ENCODE results near the gene DNAH6.

The DNAH6 gene

GRCh38 chr2:84840306-84840705 lies 324.0 kb downstream of the DNAH6 start:
- FAIRE-seq, result no peak
- no peak for TF ChIP-seq TAF1 (IDR thresholded peaks at IDR 0.05; ENCODE audit: low read depth, low read length)
- TF ChIP-seq SPI1 (IDR thresholded peaks at IDR 0.05; ENCODE audit: low read depth, low read length), result no peak
- TF ChIP-seq POLR2AphosphoS5 (IDR thresholded peaks at IDR 0.05; ENCODE audit: low read depth, low read length), result no peak
- no peak for TF ChIP-seq POLR2A (IDR thresholded peaks at IDR 0.05; ENCODE audit: low read depth, low read length)
- no peak for TF ChIP-seq PAX5 (IDR thresholded peaks at IDR 0.05; ENCODE audit: insufficient read depth, low read length, severe bottlenecking)
- TF ChIP-seq POU2F2 (IDR thresholded peaks at IDR 0.05; ENCODE audit: low read depth, low read length), result no peak
- DNase-seq (ENCODE audit: insufficient read length, low spot score), result no peak

GRCh38 chr2:84841577-84841976 lies 325.3 kb downstream of the DNAH6 start:
- TF ChIP-seq POU2F2 (IDR thresholded peaks at IDR 0.05; ENCODE audit: low read depth, low read length) (no peak), TAF1 (IDR thresholded peaks at IDR 0.05; ENCODE audit: low read depth, low read length) (no peak), PAX5 (IDR thresholded peaks at IDR 0.05; ENCODE audit: insufficient read depth, low read length, severe bottlenecking) (no peak), POLR2AphosphoS5 (IDR thresholded peaks at IDR 0.05; ENCODE audit: low read depth, low read length) (no peak), POLR2A (IDR thresholded peaks at IDR 0.05; ENCODE audit: low read depth, low read length) (no peak), SPI1 (IDR thresholded peaks at IDR 0.05; ENCODE audit: low read depth, low read length) (no peak)
- DNase-seq (ENCODE audit: insufficient read length, low spot score) (no peak), FAIRE-seq (no peak)

GRCh38 chr2:84844141-84844540 lies 327.8 kb downstream of the DNAH6 start:
- FAIRE-seq (no peak), DNase-seq (ENCODE audit: insufficient read length, low spot score) (no peak)
- TF ChIP-seq TAF1 (IDR thresholded peaks at IDR 0.05; ENCODE audit: low read depth, low read length) (no peak), PAX5 (IDR thresholded peaks at IDR 0.05; ENCODE audit: insufficient read depth, low read length, severe bottlenecking) (no peak), POU2F2 (IDR thresholded peaks at IDR 0.05; ENCODE audit: low read depth, low read length) (no peak), POLR2AphosphoS5 (IDR thresholded peaks at IDR 0.05; ENCODE audit: low read depth, low read length) (no peak), POLR2A (IDR thresholded peaks at IDR 0.05; ENCODE audit: low read depth, low read length) (no peak), SPI1 (IDR thresholded peaks at IDR 0.05; ENCODE audit: low read depth, low read length) (no peak)

DNA sequence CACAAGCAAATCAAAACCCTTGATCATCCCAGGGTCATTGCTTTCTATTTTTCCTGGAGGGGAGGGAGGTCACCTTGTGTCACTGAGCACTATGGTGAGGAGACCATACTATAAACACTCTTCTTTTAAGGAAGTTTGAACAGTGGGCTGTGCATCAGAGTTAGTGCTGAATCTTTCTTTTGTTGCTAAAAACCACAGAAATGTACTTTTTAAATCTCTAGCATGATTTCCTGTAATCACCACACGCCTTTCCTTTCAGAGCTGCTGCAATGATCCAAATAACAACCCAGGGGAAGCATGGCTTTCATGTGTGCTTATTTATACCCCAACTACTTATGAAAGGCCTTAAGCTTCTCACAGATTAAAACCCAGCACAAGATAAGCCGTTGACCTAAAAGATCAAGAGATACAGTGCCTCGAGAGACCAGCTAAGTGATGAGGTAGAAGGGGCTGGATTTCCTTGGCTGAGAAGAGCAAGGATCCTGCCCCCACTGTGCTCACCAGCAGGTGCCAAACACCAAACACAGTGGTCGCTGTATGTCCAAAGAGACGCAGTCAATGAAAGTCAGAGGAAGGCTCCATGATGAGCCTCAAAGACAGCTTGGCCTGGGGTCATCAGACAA lies 329.9 kb downstream of the DNAH6 start:
- TF ChIP-seq PAX5 (IDR thresholded peaks at IDR 0.05; ENCODE audit: insufficient read depth, low read length, severe bottlenecking), result no peak
- no peak for TF ChIP-seq POU2F2 (IDR thresholded peaks at IDR 0.05; ENCODE audit: low read depth, low read length)
- TF ChIP-seq POLR2AphosphoS5 (IDR thresholded peaks at IDR 0.05; ENCODE audit: low read depth, low read length), result no peak
- no peak for TF ChIP-seq TAF1 (IDR thresholded peaks at IDR 0.05; ENCODE audit: low read depth, low read length)
- TF ChIP-seq POLR2A (IDR thresholded peaks at IDR 0.05; ENCODE audit: low read depth, low read length), result no peak
- TF ChIP-seq SPI1 (IDR thresholded peaks at IDR 0.05; ENCODE audit: low read depth, low read length), result no peak
- no peak for FAIRE-seq
- DNase-seq (ENCODE audit: insufficient read length, low spot score), result no peak

DNA sequence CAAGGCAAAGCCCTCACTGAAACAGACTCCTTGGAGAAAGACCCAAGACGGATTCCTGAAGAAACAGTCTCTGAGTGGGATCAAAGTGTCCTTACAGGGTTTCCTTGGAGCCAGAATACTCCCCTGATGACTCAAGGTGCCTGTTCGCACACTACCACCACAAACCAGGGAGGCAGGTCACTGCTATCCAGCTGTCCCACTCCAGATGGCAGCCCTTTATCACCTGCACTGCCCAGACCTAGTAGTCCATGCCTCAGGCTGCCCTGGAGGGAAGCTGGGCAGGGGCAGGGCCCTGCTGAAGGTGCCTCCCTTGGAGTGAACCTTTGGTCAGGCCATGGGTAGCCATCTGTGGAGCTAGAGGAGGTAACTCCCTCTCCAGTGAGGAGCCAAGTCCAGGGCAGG lies 330.4 kb downstream of the DNAH6 start:
- FAIRE-seq (no peak), DNase-seq (ENCODE audit: insufficient read length, low spot score) (no peak)
- TF ChIP-seq POU2F2 (IDR thresholded peaks at IDR 0.05; ENCODE audit: low read depth, low read length) (no peak), POLR2AphosphoS5 (IDR thresholded peaks at IDR 0.05; ENCODE audit: low read depth, low read length) (no peak), PAX5 (IDR thresholded peaks at IDR 0.05; ENCODE audit: insufficient read depth, low read length, severe bottlenecking) (no peak), SPI1 (IDR thresholded peaks at IDR 0.05; ENCODE audit: low read depth, low read length) (no peak), TAF1 (IDR thresholded peaks at IDR 0.05; ENCODE audit: low read depth, low read length) (no peak), POLR2A (IDR thresholded peaks at IDR 0.05; ENCODE audit: low read depth, low read length) (no peak)

DNA sequence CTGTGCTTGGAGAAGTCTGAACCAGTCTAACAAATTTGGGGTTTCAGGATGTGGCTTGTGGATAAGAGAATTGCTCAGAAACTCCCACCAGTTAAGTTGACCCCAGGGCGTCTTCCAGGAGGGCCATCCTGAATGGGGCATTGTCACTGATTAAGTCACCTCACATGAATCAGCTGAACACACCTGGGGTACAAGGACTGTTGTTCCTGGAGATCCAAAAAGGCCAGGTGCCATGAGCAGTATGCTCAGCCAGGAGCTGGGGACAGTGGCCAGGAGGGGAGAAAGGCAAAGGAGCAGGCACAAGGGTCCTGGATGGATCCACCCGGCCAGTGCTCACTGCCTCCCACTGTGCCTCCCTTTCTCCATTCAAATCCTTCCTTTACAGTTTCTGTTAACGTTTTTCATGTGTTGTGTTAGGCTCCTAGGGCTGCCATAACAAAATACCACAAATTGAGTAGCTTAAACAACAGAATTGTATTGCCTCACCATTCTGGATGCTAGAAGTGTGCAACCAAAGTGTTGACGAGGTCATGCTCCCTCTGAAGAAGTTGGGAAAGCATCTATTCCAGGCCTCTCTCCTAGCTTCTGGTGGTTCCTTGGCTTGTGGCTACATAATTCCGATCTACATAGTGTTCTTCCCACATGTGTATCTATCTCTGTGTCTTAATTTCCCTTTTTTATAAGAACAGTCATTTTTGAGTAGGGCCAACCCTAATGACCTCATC lies 331.2 kb downstream of the DNAH6 start:
- FAIRE-seq (no peak), DNase-seq (ENCODE audit: insufficient read length, low spot score) (no peak)
- TF ChIP-seq POLR2A (IDR thresholded peaks at IDR 0.05; ENCODE audit: low read depth, low read length) (no peak), SPI1 (IDR thresholded peaks at IDR 0.05; ENCODE audit: low read depth, low read length) (no peak), PAX5 (IDR thresholded peaks at IDR 0.05; ENCODE audit: insufficient read depth, low read length, severe bottlenecking) (no peak), TAF1 (IDR thresholded peaks at IDR 0.05; ENCODE audit: low read depth, low read length) (no peak), POU2F2 (IDR thresholded peaks at IDR 0.05; ENCODE audit: low read depth, low read length) (no peak), POLR2AphosphoS5 (IDR thresholded peaks at IDR 0.05; ENCODE audit: low read depth, low read length) (no peak)

DNA sequence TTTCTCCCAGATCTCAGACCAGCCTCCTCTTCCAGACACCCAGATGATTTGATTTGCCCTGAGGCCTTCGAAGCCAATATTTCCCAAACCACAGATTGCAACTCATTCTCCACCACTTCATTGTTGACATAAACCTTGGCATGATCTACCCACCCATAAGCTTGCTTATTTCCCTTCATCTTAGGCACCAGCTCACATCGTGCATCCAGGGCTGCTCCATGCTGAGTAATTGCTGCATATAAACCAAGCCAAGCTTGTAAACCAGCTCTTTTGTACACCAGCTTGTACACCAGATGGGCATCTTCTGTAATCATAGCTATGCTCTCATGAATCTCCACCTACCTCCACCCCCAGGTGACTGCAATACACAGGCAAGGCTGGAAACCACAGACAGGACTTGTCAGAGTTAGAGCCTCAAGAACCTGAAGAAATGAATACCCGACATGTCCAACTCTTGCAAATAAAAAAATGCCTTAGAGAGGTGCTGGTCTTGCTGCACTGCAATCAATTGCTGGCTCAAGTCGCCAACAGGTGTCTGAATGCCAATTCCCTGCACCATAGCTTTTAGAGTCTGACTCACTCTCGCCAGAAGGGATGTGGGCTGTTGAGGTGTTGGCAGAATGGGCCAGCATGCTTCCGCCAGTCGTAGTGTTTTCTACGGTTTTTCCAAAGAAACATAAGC lies 333.1 kb downstream of the DNAH6 start:
- TF ChIP-seq POLR2AphosphoS5 (IDR thresholded peaks at IDR 0.05; ENCODE audit: low read depth, low read length) (no peak), POLR2A (IDR thresholded peaks at IDR 0.05; ENCODE audit: low read depth, low read length) (no peak), SPI1 (IDR thresholded peaks at IDR 0.05; ENCODE audit: low read depth, low read length) (no peak), POU2F2 (IDR thresholded peaks at IDR 0.05; ENCODE audit: low read depth, low read length) (no peak), TAF1 (IDR thresholded peaks at IDR 0.05; ENCODE audit: low read depth, low read length) (no peak), PAX5 (IDR thresholded peaks at IDR 0.05; ENCODE audit: insufficient read depth, low read length, severe bottlenecking) (no peak)
- DNase-seq (ENCODE audit: insufficient read length, low spot score), result no peak
- FAIRE-seq, result no peak

GRCh38 chr2:84850471-84850870 lies 334.2 kb downstream of the DNAH6 start:
- DNase-seq (ENCODE audit: insufficient read length, low spot score), result no peak
- FAIRE-seq, result no peak
- TF ChIP-seq POLR2A (IDR thresholded peaks at IDR 0.05; ENCODE audit: low read depth, low read length), result no peak
- no peak for TF ChIP-seq TAF1 (IDR thresholded peaks at IDR 0.05; ENCODE audit: low read depth, low read length)
- TF ChIP-seq SPI1 (IDR thresholded peaks at IDR 0.05; ENCODE audit: low read depth, low read length), result no peak
- no peak for TF ChIP-seq PAX5 (IDR thresholded peaks at IDR 0.05; ENCODE audit: insufficient read depth, low read length, severe bottlenecking)
- no peak for TF ChIP-seq POU2F2 (IDR thresholded peaks at IDR 0.05; ENCODE audit: low read depth, low read length)
- TF ChIP-seq POLR2AphosphoS5 (IDR thresholded peaks at IDR 0.05; ENCODE audit: low read depth, low read length), result no peak

DNA sequence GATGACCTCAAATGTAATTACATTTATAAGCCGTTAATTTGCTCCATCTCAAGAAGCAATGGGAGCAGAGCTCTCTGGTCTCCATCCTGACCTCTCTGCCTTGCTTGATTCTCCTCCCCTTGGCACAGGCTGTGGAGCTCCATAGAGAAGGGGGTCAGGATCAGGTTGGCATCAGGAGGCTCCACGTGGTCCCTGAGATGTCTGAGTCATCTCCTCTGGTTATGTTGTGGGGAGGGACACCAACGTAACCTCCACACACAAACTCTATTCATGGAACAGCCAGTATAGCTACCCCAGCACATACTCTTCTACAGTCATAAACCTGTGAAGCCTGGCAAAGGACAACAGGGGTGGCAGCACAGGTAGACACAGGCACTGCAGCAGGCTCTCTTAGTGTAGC lies 335.6 kb downstream of the DNAH6 start:
- no peak for TF ChIP-seq SPI1 (IDR thresholded peaks at IDR 0.05; ENCODE audit: low read depth, low read length)
- no peak for TF ChIP-seq POLR2A (IDR thresholded peaks at IDR 0.05; ENCODE audit: low read depth, low read length)
- FAIRE-seq (no peak), DNase-seq (ENCODE audit: insufficient read length, low spot score) (no peak)
